ENCODE measurements around the gene KIAA0825. TPM values are rescaled to one million over a fixed set of nuclear protein-coding genes. Genes with fewer than 3 reads are reported as not detected.
A peak's percentile ranks its signal among the peaks of the same experiment; 100 is the strongest.
"Not testable (repeated sequence)": the region's sequence is repeated elsewhere in the genome, so short reads cannot be mapped to it uniquely, and the experiment has no call there.

Gene KIAA0825
- polyA plus RNA-seq, 4 donors, result 4.2 to 5.4 (median 5.0) TPM

DNA sequence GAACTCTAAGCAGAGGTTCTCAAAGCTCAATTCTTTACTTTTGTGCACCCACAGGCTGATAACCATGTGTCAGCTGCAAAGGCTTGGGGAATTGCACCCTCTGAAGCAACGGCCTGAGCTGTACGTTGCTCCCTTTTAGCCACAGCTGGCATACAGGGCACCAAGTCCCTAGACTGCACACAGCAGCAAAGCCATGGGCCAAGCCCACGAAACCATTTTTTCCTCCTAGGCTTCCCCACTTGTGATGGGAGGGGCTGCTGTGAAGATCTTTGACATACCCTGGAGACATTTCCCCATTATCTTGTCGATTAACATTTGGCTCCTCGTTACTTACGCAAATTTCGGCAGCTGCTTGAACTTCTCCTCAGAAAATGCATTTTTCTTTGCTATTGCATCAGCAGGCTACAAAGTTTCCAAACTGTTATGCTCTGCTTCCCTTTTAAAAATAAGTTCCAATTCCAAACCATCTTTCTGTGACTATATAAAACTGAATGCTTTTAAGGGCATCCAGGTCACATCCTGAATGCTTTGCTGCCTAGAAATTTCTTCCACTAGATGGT is 23.0 kb downstream of the KIAA0825 start:
- DNase-seq (ENCODE audit: low read depth in 4 of 4, low spot score in 3 of 4), result no peak

GRCh38 chr5:94577466-94578245 is 40.7 kb downstream of the KIAA0825 start:
- no peak for DNase-seq (ENCODE audit: low read depth in 4 of 4, low spot score in 3 of 4)

- DNase-seq (ENCODE audit: low read depth in 4 of 4, low spot score in 3 of 4), result no peak
Measured at GRCh38 chr5:94575196-94575595, 43.2 kb downstream of the KIAA0825 start.

GRCh38 chr5:94573349-94573748 is 45.1 kb downstream of the KIAA0825 start:
- DNase-seq (ENCODE audit: low read depth in 4 of 4, low spot score in 3 of 4), result not testable (repeated sequence)

GRCh38 chr5:94571415-94571814 is 47.0 kb downstream of the KIAA0825 start:
- no peak for DNase-seq (ENCODE audit: low read depth in 4 of 4, low spot score in 3 of 4)

- DNase-seq (ENCODE audit: low read depth in 4 of 4, low spot score in 3 of 4), result no peak
Measured at GRCh38 chr5:94564812-94565211, 53.6 kb downstream of the KIAA0825 start.

DNA sequence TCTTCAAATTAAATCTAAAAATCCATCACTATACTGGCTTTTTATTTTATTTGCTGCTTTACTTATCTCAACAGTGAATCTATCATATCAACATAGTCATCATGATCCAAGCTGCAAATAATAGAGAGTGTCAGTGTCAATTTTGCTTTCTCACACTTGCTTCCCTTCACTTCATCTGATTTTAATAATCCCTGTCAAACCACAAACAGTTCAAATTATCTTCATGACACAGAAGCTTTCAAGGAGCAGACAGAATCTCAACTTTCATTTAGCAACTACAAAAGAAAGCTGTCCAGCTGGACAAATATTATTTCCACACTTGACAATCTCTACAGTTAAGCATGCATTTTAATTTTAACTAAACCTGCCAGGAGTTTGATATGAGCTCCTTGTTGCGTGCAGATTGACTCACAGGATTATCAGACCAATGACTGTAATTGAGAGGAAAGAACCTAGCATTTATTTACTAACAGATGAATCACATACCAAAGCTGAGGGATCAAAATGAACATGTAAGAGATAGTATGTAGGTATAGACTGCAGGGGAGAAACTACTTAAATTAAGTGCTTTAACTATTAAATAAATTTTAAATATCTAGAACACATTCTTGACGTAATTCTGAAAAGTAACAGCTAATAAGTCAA is 56.0 kb downstream of the KIAA0825 start:
- DNase-seq (ENCODE audit: low read depth in 4 of 4, low spot score in 3 of 4), result no peak

- DNase-seq (ENCODE audit: low read depth in 4 of 4, low spot score in 3 of 4), result no peak
Measured at GRCh38 chr5:94558028-94558427, 60.4 kb downstream of the KIAA0825 start.

GRCh38 chr5:94551858-94552257 is 66.5 kb downstream of the KIAA0825 start:
- DNase-seq (ENCODE audit: low read depth in 4 of 4, low spot score in 3 of 4), result no peak

DNA sequence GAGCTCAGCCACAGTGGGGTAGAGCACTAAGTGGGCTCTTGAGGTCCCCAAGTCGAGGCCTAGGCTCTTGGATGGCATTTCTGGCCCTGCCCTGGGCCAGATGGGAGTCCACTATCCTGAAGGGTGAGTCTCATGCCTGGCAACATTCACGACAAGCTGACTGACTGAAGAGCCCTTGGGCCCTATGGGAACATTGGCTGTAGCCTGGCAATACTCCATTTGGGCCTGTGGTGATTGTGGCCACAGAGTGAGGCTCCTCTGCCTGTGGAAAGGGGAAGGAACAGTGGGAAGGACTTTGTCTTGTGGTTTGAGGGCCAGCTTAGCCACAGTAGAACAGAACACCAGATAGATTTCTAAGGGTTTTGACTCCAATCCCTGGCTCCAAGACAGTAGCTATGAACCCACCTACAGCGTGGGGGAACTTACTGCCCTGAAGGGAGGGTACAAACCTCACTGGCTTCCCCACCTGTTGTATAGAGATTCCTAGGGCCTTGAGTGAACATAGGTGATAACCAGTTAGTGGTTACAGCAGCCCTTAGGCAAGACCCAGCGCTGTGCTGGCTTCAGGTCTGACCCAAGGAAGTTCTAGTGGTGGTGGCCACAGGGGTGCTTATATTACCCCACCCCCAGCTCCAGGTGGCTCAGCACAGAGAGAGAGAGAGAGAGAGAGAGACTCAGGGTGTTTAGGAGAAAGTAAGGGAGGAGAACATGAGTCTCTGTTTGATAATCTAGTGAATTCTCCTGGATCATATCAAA is 72.4 kb downstream of the KIAA0825 start:
- DNase-seq (ENCODE audit: low read depth in 4 of 4, low spot score in 3 of 4), result no peak

DNA sequence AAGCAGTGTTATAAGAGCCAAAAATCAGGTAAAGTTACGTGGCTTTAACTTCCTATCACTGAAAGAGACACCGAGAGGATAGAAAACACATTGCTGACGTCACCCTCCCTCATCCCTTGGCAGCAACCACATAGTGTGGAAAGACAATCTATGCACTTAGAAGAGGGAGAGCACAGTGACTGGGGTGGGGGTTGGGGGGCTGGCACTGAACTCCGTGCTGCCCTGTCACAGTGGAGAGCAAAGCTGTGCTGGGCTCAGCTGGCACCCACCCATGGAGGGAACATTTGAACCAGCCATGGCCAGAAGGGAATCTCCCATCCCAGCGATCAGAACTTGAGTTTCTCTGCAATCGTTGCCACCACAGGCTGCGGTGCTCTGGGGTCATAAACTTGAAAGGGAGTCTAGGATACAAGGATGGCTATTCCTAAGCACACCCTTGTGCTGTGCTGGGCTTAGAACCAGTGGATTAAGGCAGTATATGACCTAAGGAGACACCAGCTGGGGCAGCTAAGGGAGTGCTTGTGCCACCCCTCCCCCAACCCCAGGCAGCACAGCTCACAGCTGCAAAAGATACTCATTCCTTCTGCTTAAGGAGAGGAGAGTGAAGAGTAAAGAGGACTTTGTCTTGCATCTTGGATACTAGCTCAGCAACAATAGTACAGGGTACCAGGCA is 73.4 kb downstream of the KIAA0825 start:
- no peak for DNase-seq (ENCODE audit: low read depth in 4 of 4, low spot score in 3 of 4)

DNA sequence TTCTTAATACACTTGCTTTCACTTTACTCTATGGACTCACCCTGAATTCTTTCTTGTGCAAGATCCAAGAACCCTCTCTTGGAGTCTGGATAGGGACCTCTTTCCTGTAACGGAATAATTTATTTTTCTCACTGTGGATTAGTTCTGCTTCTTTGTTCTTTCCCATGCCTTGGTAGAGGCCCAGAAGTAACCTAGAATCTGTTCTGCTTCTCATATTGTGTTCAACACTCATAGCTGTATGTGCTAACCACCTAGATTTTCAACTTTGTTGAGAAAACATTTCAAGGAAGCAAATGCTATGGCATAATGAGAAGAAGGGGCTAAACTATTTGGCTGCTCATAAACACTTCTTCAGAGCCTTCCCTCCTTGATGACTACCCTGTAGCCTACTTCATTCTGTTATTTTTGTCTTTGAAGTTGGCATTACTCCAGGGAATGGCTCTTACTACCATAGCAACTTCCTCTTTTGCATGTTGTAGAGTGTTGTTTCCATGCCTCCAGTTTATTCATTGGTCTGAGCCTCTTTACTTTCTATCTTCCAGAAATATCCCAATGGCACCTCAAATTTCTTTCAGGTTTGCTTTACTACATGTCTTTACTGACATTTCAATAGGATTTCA is 74.3 kb downstream of the KIAA0825 start:
- DNase-seq (ENCODE audit: low read depth in 4 of 4, low spot score in 3 of 4), result no peak

DNA sequence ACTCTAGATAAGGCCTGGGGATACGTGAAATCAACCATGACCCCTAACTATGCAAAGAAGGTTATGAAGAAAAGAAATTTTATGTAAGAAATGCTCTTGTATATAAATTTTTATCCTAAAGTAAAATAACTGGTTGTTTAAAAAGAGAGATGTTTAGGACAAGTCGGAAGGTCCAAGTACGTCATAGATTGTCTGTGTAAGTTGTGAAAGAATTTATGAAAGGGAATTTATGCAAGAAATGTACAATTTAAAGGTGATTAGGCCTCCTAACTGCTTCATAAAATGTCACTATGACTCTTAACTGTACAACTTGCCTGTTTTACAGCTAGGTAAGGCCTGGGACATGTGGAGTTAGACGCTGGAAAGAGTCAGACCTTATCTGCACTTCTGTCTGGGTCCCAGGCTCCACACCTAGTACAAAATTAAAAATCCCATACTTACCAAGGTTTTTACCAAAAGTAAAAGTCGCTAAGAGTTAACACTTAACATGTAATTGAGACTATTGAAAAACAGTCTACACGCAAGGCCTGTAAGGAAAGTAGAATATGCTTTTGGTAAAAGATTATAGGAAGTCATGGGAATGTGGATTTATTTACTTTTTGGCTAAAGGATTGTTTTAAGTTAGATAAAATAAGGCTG is 77.4 kb downstream of the KIAA0825 start:
- no peak for DNase-seq (ENCODE audit: low read depth in 4 of 4, low spot score in 3 of 4)

GRCh38 chr5:94538260-94538659 is 80.1 kb downstream of the KIAA0825 start:
- no peak for DNase-seq (ENCODE audit: low read depth in 4 of 4, low spot score in 3 of 4)

DNA sequence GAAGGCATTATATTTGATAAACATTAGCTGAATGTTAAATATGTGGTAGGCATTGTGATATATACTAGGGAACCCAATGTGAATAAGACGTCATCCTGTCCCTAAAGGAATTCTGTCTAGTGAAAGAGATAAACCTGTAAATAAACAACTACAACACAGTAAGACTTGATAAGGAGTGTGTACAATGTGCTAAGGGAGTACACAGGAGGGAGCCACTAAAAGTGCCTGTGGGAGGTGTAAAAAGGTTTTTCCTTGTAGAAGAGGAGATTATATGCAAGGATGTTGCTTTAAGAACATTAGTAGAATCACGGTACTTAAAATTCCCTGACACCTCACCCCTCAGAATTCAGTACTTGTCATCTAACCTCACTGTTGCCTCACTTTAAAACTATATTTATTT is 91.7 kb downstream of the KIAA0825 start:
- DNase-seq (ENCODE audit: low read depth in 4 of 4, low spot score in 3 of 4), result no peak

- DNase-seq (ENCODE audit: low read depth in 4 of 4, low spot score in 3 of 4), result peak in 1 of 4 donors; percentile 5
Measured at GRCh38 chr5:94524841-94525697, 93.3 kb downstream of the KIAA0825 start.

DNA sequence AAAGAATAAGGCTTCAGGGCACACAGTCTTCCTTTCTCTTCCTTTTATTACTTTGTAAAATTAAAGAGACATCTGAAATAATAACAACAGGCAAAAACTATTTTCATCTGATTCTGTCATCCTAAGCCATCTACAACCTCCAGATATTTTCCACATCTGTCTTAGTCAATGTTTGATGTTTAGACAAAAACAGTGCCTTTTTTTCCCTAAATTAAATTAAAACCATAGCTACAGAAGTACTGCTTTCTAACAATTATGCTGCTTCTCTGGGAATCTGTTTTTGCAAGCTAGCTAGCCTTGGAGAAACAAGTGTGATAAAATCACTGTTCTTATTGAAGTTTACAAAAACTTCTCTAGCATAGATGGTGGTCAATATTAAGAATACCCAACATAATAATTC is 95.4 kb downstream of the KIAA0825 start:
- DNase-seq (ENCODE audit: low read depth in 4 of 4, low spot score in 3 of 4), result no peak

- no peak for DNase-seq (ENCODE audit: low read depth in 4 of 4, low spot score in 3 of 4)
Measured at GRCh38 chr5:94522117-94522516, 96.3 kb downstream of the KIAA0825 start.

Data from right renal pelvis (tissue), 4 donors.